ENCODE data around the gene TPD52L2. TPM values are rescaled to one million over a fixed set of nuclear protein-coding genes. Genes with fewer than 3 reads are reported as not detected.
"Not testable (repeated sequence)": the region's sequence is repeated elsewhere in the genome, so short reads cannot be mapped to it uniquely, and the experiment has no call there.

TPD52L2 gene
- total and polyA plus RNA-seq, 2 donors: 37.9 to 73.2 TPM

- DNase-seq (ENCODE audit: low read depth in 6 of 9, low spot score in 9 of 9): no peak
- H3K36me3 ChIP-seq (ENCODE audit: control insufficient read depth in 2 of 2, insufficient read depth in 2 of 2, low read length in 1 of 2): peaks cover 35 to 46% of the 10 kb centered on the region in 2 donors
- H3K4me3 ChIP-seq (ENCODE audit: low read length in 2 of 2): no peak overlapping the region
- no peaks in the 10 kb centered on the region for H3K27me3 ChIP-seq (ENCODE audit: control insufficient read depth in 2 of 2, insufficient read depth in 1 of 2, low read length in 1 of 2)
- H3K27ac ChIP-seq (ENCODE audit: low read depth in 1 of 2, low read length in 1 of 2): no peak overlapping the region
- no peaks in the 10 kb centered on the region for H3K9me3 ChIP-seq (ENCODE audit: control insufficient read depth in 2 of 2, insufficient read depth in 1 of 2, low read length in 1 of 2)
- peaks cover 0 to 8% of the 10 kb centered on the region in 2 donors for H3K4me1 ChIP-seq (ENCODE audit: control insufficient read depth in 2 of 2, insufficient read depth in 2 of 2, low read length in 2 of 2)
- WGBS: 96% methylated on average over 8 of the region's 8 CpGs
Measured at GRCh38 chr20:63926298-63926697, 61.2 kb downstream of the TPD52L2 start.

GRCh38 chr20:63929071-63929470, 64.0 kb downstream of the TPD52L2 start:
- 98% methylated on average over 26 of the region's 26 CpGs for WGBS
- Histone ChIP-seq H3K27me3 (ENCODE audit: control insufficient read depth in 2 of 2, insufficient read depth in 1 of 2, low read length in 1 of 2) (no peaks in the 10 kb centered on the region), H3K27ac (ENCODE audit: low read depth in 1 of 2, low read length in 1 of 2) (no peak overlapping the region), H3K4me3 (ENCODE audit: low read length in 2 of 2) (no peak overlapping the region), H3K9me3 (ENCODE audit: control insufficient read depth in 2 of 2, insufficient read depth in 1 of 2, low read length in 1 of 2) (peaks cover 0 to 3% of the 10 kb centered on the region in 2 donors), H3K4me1 (ENCODE audit: control insufficient read depth in 2 of 2, insufficient read depth in 2 of 2, low read length in 2 of 2) (peaks cover 0 to 3% of the 10 kb centered on the region in 2 donors), H3K36me3 (ENCODE audit: control insufficient read depth in 2 of 2, insufficient read depth in 2 of 2, low read length in 1 of 2) (peaks cover 61 to 69% of the 10 kb centered on the region in 2 donors)
- DNase-seq (ENCODE audit: low read depth in 6 of 9, low spot score in 9 of 9): no peak

- H3K9me3 ChIP-seq (ENCODE audit: control insufficient read depth in 2 of 2, insufficient read depth in 1 of 2, low read length in 1 of 2); DNase-seq (ENCODE audit: low read depth in 6 of 9, low spot score in 9 of 9); H3K4me1 ChIP-seq (ENCODE audit: control insufficient read depth in 2 of 2, insufficient read depth in 2 of 2, low read length in 2 of 2); H3K27me3 ChIP-seq (ENCODE audit: control insufficient read depth in 2 of 2, insufficient read depth in 1 of 2, low read length in 1 of 2); H3K4me3 ChIP-seq (ENCODE audit: low read length in 2 of 2); H3K27ac ChIP-seq (ENCODE audit: low read depth in 1 of 2, low read length in 1 of 2): not testable (repeated sequence)
- 96% methylated on average over 31 of the region's 31 CpGs for WGBS
- peaks cover 63 to 73% of the 10 kb centered on the region in 2 donors for H3K36me3 ChIP-seq (ENCODE audit: control insufficient read depth in 2 of 2, insufficient read depth in 2 of 2, low read length in 1 of 2)
Measured at GRCh38 chr20:63929473-63929883, 64.4 kb downstream of the TPD52L2 start.

GRCh38 chr20:63930971-63931553, 66.0 kb downstream of the TPD52L2 start:
- no peaks in the 10 kb centered on the region for H3K4me1 ChIP-seq (ENCODE audit: control insufficient read depth in 2 of 2, insufficient read depth in 2 of 2, low read length in 2 of 2)
- H3K36me3 ChIP-seq (ENCODE audit: control insufficient read depth in 2 of 2, insufficient read depth in 2 of 2, low read length in 1 of 2): peaks cover 75 to 85% of the 10 kb centered on the region in 2 donors
- H3K27ac ChIP-seq (ENCODE audit: low read depth in 1 of 2, low read length in 1 of 2): no peak overlapping the region
- no peak for DNase-seq (ENCODE audit: low read depth in 6 of 9, low spot score in 9 of 9)
- H3K4me3 ChIP-seq (ENCODE audit: low read length in 2 of 2): no peak overlapping the region
- H3K9me3 ChIP-seq (ENCODE audit: control insufficient read depth in 2 of 2, insufficient read depth in 1 of 2, low read length in 1 of 2): peaks cover 0 to 3% of the 10 kb centered on the region in 2 donors
- 98% methylated on average over 37 of the region's 37 CpGs for WGBS
- no peaks in the 10 kb centered on the region for H3K27me3 ChIP-seq (ENCODE audit: control insufficient read depth in 2 of 2, insufficient read depth in 1 of 2, low read length in 1 of 2)

GRCh38 chr20:63931735-63932134, 66.7 kb downstream of the TPD52L2 start:
- DNase-seq (ENCODE audit: low read depth in 6 of 9, low spot score in 9 of 9): no peak
- 98% methylated on average over 19 of the region's 19 CpGs for WGBS
- Histone ChIP-seq H3K27me3 (ENCODE audit: control insufficient read depth in 2 of 2, insufficient read depth in 1 of 2, low read length in 1 of 2) (no peaks in the 10 kb centered on the region), H3K4me3 (ENCODE audit: low read length in 2 of 2) (no peak overlapping the region), H3K4me1 (ENCODE audit: control insufficient read depth in 2 of 2, insufficient read depth in 2 of 2, low read length in 2 of 2) (no peaks in the 10 kb centered on the region), H3K9me3 (ENCODE audit: control insufficient read depth in 2 of 2, insufficient read depth in 1 of 2, low read length in 1 of 2) (peaks cover 0 to 3% of the 10 kb centered on the region in 2 donors), H3K27ac (ENCODE audit: low read depth in 1 of 2, low read length in 1 of 2) (no peak overlapping the region), H3K36me3 (ENCODE audit: control insufficient read depth in 2 of 2, insufficient read depth in 2 of 2, low read length in 1 of 2) (peaks cover 70 to 84% of the 10 kb centered on the region in 2 donors)

- H3K36me3 ChIP-seq (ENCODE audit: control insufficient read depth in 2 of 2, insufficient read depth in 2 of 2, low read length in 1 of 2): peaks cover 70 to 83% of the 10 kb centered on the region in 2 donors
- DNase-seq (ENCODE audit: low read depth in 6 of 9, low spot score in 9 of 9): no peak
- H3K9me3 ChIP-seq (ENCODE audit: control insufficient read depth in 2 of 2, insufficient read depth in 1 of 2, low read length in 1 of 2): peaks cover 0 to 3% of the 10 kb centered on the region in 2 donors
Measured at GRCh38 chr20:63932606-63933160, 67.6 kb downstream of the TPD52L2 start.

GRCh38 chr20:63933646-63934045, 68.6 kb downstream of the TPD52L2 start:
- no peak overlapping the region for H3K4me3 ChIP-seq (ENCODE audit: low read length in 2 of 2)
- 97% methylated on average over 5 of the region's 5 CpGs for WGBS
- H3K27ac ChIP-seq (ENCODE audit: low read depth in 1 of 2, low read length in 1 of 2): no peak overlapping the region
- no peaks in the 10 kb centered on the region for H3K27me3 ChIP-seq (ENCODE audit: control insufficient read depth in 2 of 2, insufficient read depth in 1 of 2, low read length in 1 of 2)
- peaks cover 0 to 7% of the 10 kb centered on the region in 2 donors for H3K9me3 ChIP-seq (ENCODE audit: control insufficient read depth in 2 of 2, insufficient read depth in 1 of 2, low read length in 1 of 2)
- H3K36me3 ChIP-seq (ENCODE audit: control insufficient read depth in 2 of 2, insufficient read depth in 2 of 2, low read length in 1 of 2): peaks cover 63 to 80% of the 10 kb centered on the region in 2 donors
- no peak for DNase-seq (ENCODE audit: low read depth in 6 of 9, low spot score in 9 of 9)
- no peaks in the 10 kb centered on the region for H3K4me1 ChIP-seq (ENCODE audit: control insufficient read depth in 2 of 2, insufficient read depth in 2 of 2, low read length in 2 of 2)

More at GRCh38 chr20:63932606-63933160, 67.6 kb downstream of the TPD52L2 start:
- 95% methylated on average over 17 of the region's 17 CpGs for WGBS
- H3K4me3 ChIP-seq (ENCODE audit: low read length in 2 of 2): no peak overlapping the region
- no peak overlapping the region for H3K27ac ChIP-seq (ENCODE audit: low read depth in 1 of 2, low read length in 1 of 2)
- H3K4me1 ChIP-seq (ENCODE audit: control insufficient read depth in 2 of 2, insufficient read depth in 2 of 2, low read length in 2 of 2): no peaks in the 10 kb centered on the region
- no peaks in the 10 kb centered on the region for H3K27me3 ChIP-seq (ENCODE audit: control insufficient read depth in 2 of 2, insufficient read depth in 1 of 2, low read length in 1 of 2)

- no peaks in the 10 kb centered on the region for H3K27me3 ChIP-seq (ENCODE audit: control insufficient read depth in 2 of 2, insufficient read depth in 1 of 2, low read length in 1 of 2)
- no peak overlapping the region for H3K4me3 ChIP-seq (ENCODE audit: low read length in 2 of 2)
- H3K27ac ChIP-seq (ENCODE audit: low read depth in 1 of 2, low read length in 1 of 2): no peak overlapping the region
- 95% methylated on average over 37 of the region's 37 CpGs for WGBS
- DNase-seq (ENCODE audit: low read depth in 6 of 9, low spot score in 9 of 9): no peak
- peaks cover 59 to 80% of the 10 kb centered on the region in 2 donors for H3K36me3 ChIP-seq (ENCODE audit: control insufficient read depth in 2 of 2, insufficient read depth in 2 of 2, low read length in 1 of 2)
- H3K4me1 ChIP-seq (ENCODE audit: control insufficient read depth in 2 of 2, insufficient read depth in 2 of 2, low read length in 2 of 2): peaks cover 0 to 3% of the 10 kb centered on the region in 2 donors
- H3K9me3 ChIP-seq (ENCODE audit: control insufficient read depth in 2 of 2, insufficient read depth in 1 of 2, low read length in 1 of 2): peaks cover 0 to 7% of the 10 kb centered on the region in 2 donors
Measured at GRCh38 chr20:63934271-63935068, 69.4 kb downstream of the TPD52L2 start.

GRCh38 chr20:63935447-63935846, 70.4 kb downstream of the TPD52L2 start:
- 97% methylated on average over 9 of the region's 9 CpGs for WGBS
- Histone ChIP-seq H3K9me3 (ENCODE audit: control insufficient read depth in 2 of 2, insufficient read depth in 1 of 2, low read length in 1 of 2) (peaks cover 0 to 12% of the 10 kb centered on the region in 2 donors), H3K4me1 (ENCODE audit: control insufficient read depth in 2 of 2, insufficient read depth in 2 of 2, low read length in 2 of 2) (peaks cover 0 to 3% of the 10 kb centered on the region in 2 donors), H3K4me3 (ENCODE audit: low read length in 2 of 2) (no peak overlapping the region), H3K36me3 (ENCODE audit: control insufficient read depth in 2 of 2, insufficient read depth in 2 of 2, low read length in 1 of 2) (peaks cover 60 to 81% of the 10 kb centered on the region in 2 donors), H3K27ac (ENCODE audit: low read depth in 1 of 2, low read length in 1 of 2) (no peak overlapping the region), H3K27me3 (ENCODE audit: control insufficient read depth in 2 of 2, insufficient read depth in 1 of 2, low read length in 1 of 2) (no peaks in the 10 kb centered on the region)
- DNase-seq (ENCODE audit: low read depth in 6 of 9, low spot score in 9 of 9): no peak

All from thymus (tissue), 11 donors.